HG03520 (cell line): ENCODE results near the gene MBL2.

ENCODE experiments used
- ATAC-seq: cut with Tn5 transposase; IDR thresholded peaks from one replicate; pipeline ENCODE4 v1.9.1; 2021; ENCODE audit warnings: mild to moderate bottlenecking, moderate library complexity; ENCODE audit not compliant: unreplicated experiment

The MBL2 gene

DNA sequence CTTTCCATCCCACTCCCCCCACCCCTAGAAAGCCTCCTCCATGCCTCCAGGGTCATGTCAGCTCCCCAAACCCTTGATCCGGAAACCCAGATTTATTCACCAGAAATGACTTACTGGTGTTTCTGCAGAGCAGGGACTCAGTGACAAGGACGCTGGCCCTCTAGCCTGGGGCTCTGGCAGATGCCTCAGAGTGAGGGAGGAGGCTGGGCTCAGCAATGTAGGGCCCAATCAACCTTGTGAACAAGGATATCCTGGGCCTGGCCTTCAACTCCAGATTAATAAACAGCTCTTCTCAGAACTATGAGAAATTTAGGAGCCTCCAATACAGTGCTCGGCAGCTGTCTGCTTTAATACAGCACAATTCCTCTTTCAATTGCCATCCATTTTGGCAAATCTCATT is at the start of gene MBL2:
Gene MBL2, minus strand, starts transcription at position 162 of the 400 bp plus-strand sequence. CDS start 1,149 bp downstream, outside the sequence.
- no peak for ATAC-seq

DNA sequence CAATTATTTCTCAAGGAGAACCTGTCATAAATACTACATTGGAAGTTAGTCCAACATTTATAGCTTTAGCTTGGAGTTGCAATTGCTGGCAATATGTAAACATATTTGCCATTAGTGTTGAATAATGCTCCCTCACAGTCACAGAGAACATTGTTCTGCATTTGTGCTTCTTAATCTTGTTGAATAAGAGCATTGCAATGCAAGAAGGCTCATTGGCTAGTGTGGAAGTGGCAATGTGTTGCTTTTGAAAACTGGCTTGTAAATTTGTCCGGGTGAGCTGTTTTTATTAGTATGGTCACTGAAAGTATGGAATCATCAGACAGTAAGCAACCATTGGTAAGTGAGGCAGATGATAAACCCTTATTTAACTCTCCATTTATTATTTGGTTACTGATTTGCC is 47.7 kb upstream of the MBL2 start:
- ATAC-seq: no peak

DNA sequence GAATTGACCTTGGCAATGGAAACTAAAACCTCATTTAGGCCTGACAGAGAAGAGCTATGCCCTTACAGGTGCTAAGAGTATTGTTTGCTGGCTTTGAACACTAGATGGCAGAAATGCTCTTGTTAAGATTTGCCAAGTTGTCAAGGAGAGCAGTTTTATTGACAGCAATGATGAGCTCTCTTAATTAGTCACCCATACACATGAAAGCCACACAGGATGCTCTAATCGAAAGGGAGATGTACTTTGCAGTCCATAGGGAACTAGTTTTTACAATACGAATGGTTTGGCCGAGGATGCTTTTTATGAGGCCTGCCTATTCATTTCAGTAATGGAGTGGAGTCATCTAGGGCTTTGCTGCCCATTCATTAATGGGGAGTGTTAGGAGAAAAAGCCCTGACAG is 45.4 kb upstream of the MBL2 start:
- ATAC-seq: peak; percentile 95

DNA sequence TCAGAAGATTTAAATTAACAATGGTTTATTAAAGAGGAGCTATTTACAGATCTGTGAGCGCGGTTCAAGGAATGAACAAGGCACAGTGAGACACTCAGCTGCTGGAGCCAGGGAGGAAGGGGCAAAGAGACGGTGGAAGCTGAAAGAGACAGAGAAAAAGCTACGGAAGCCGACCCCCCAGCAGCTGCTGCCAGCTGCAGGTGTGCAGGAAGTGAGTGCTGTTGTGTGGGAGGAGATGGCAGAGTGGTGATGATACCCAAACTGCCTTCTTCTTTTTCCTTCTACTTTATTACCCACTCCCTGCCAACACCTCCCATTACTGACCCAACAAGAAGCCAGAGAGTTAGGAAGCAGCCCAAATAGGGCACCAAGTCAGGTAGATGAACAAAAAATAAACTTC is 41.9 kb upstream of the MBL2 start:
- no peak for ATAC-seq

DNA sequence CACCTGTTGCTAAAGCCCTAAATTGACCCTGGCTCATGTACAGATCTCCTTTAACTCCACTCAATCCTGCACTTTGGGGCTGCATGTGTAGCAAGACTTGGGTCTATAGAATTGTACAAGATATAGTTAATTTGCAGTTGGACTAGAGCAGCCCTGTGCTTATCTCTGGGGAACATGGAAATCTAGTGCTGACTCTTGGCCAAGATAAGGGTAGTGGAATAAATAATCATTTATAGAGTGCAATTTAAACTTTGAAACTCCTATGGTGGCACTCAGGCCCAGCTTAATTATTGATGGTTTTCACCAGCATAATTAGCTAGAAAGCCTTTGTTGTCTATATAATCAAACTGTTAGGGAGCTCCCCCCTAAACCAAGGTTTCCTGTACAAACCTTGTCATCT is 39.2 kb upstream of the MBL2 start:
- ATAC-seq: no peak

DNA sequence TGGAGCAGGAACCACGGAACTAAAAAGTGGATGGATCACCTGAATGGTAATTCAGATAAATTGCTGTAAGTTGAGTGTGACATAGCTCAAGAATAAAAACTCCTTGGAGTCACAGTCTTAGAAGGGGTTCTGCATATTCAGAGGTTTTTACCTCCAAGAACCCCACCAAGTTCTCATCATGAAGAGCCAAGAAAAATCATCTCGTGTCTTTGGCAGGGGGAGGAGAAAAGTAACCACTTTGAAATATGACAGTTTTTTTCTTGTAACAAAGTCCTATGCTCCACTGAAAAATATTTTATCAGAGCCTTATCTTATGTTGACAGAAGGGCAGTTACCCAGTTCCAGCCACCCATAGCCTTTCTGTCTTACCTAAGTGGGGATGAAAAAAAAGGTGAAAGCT is 38.2 kb upstream of the MBL2 start:
- no peak for ATAC-seq

DNA sequence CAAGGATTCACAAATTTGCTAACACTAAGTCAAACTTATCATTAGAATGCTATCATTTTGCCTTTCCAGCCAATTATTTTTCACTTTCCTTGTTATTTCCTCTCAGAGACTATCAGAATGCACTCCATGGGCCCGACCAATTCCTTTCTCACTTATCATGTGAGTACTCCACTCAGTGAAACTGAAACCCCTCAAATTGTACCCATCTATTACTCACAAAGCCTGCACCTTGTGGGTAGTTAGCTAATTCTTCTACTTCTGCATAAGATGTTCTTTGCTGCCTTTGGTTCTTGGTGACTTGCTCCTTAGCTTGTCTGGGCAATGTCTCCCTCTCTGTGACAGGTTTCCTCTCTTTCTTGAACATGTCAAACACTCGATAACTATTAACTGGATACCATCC is 35.2 kb upstream of the MBL2 start:
- ATAC-seq: no peak

DNA sequence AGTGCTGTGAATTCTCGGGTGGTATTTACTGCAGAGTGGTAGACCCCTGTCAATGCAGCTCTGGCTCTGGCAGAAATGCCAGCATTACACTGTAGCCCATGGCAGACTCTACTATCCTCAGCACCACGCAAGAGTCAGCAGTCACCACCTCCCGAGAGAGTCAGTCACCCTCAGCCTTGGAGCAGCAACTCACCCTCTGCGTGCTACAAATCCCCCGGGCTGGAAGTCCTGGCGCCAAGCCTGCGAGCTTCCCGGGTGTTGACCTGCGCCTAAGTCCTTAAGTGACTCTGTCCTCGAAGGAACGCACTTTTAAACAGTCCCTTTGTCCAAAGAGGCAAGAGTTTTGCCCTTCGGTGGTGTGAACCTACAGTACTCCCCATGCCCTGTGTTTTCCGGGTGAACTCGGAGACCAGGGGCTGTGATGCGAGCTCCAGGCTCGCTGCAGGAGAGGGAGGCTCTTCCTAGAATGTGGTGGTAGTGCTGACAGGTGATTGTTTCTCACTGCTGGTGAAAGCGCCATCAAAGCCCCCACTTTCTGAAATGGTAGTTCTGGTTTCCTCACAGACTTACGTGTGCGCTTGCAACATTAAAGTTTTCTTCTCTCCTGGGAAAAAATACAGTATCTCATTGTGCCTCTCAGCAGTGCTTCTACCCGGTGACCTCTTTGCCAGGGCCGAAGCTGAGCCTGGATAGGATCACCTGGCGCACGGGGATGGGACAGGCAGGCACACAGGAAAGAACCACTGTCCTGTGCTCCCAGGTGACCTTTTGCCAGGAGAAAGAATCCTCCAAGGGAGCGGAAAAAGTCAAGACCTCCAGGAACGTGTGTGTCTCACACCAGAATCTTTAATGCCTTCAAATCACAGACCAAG is 33.1 kb upstream of the MBL2 start:
- ATAC-seq: no peak

DNA sequence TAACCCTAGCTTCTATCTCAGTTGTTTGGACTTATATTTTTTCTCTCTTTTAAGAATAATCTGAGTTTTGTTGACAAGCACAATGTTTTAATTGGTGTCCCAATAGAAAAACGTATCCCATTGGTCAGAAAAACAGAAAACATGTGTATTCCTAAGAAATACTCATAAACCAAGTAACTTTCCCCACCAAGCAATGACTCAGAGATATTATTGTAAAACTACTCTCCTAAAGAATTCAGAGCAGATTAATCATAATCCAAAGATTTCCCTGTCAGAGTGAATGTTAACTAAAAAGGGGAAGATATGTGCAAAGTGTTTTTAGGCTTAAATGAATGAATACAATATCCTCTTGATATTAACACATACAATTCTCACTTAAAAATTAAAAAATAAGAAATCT is 29.4 kb upstream of the MBL2 start:
- no peak for ATAC-seq

DNA sequence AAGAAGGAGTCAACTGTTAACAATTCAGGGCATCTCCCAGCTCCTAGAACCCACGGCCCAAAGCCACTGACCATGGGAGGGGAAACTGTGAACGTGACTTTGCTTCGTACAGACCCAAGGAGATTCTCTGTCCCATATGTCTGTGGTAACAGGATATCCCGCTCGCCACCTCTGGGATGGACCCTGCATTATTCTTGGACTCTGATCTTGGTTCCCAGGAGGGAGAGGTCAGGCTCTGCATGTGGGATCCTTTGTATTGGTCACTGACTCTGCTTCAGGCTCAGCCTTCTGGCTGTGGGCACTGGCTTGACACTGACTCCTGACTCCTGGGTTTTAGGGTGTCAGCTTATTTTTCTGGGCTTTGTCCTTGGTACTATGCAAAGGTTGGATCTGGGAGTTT is 13.5 kb upstream of the MBL2 start:
- ATAC-seq: no peak

DNA sequence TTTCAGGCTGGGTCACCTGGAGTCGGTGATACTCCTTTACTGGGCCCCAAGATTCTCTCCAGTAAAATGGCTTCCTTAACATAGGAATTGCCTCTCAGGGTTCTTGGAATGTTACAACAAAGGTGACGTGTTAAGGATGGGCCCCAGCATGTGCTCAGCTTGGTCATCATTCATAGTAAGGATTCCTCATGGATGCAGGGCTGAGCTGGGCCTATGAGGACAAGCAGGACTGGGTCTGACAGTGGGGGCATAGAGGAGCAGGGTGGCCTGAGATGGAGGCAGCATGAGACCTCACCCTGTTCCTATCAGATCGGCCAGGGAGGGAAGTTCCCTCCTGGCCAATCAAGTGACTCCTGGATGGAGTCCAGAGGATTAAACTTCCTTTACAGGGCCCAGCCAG is 12.8 kb upstream of the MBL2 start:
- no peak for ATAC-seq

DNA sequence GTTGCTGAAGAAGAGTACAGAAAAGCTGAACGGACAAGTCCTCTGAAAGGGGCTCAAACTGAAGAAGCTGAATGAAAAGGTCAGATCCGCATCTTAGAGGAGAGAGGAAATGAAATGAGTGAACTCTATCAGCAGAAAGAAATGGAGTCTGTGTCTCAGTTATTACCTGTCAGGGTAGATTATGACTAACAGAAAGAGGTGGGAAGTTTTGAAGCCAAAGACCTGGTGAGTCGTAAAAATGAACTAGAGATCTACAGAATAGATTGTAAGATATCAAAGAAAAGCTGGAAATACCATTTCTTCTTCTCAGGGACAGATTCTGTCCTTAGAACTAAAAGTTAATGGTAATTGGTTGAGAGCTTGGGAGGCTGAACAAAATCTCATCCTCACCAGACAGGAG is 11.1 kb upstream of the MBL2 start:
- no peak for ATAC-seq

DNA sequence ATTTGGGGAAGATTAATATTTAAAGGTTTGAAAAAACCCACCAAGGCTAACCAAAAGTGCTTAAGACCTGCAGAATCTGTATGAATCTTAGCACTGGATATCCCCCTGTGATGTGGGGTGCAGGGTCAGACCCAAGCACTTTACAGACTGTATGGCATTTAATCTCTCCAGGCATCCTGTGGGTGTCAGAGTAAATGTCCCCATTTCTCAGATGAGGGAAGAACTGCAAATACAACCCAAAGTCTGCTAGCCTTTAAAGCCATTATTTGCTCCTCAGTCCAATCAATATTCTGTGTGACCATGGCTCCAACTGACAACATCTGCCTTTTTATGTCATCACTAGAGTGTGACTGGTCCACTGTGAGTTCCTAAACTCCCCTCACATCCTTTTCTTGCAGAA is 10.0 kb upstream of the MBL2 start:
- no peak for ATAC-seq

DNA sequence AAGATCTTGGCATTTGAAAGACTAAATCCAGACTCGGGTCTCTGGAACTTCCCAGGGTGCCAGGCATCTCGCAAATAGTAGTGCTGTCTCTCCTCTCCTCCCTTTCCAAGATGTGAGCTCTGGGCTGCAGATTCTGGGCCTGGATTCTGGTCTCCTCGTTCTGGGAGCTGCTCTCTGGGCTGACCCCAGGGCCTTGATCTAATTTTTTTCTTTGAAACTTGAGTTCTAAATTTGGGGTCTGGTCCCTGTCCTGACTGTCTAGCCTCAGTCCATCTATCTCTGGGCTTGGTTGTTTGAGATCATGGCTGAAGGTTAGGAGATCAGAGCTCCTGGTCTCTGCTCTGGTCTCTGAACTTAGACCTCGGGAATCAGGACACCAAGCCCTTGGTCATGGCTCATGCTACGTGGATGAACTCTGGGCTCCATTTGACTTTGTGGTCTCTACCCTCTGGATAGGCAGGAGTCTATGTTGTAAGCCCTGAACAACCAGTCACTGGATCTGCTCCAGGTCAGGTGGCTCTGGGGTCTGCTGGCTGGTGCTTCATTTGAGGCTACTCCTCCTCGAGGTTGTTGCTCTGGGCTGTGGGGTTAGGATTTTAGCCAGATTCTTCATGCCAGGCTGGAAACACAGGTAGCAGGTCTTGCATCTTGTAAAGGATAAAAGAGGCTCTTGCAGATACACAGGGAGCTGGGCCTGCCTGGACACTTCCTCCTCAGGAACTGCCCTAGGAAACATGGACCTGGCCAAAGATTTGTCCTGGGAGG is 8.0 kb upstream of the MBL2 start:
- ATAC-seq: no peak

DNA sequence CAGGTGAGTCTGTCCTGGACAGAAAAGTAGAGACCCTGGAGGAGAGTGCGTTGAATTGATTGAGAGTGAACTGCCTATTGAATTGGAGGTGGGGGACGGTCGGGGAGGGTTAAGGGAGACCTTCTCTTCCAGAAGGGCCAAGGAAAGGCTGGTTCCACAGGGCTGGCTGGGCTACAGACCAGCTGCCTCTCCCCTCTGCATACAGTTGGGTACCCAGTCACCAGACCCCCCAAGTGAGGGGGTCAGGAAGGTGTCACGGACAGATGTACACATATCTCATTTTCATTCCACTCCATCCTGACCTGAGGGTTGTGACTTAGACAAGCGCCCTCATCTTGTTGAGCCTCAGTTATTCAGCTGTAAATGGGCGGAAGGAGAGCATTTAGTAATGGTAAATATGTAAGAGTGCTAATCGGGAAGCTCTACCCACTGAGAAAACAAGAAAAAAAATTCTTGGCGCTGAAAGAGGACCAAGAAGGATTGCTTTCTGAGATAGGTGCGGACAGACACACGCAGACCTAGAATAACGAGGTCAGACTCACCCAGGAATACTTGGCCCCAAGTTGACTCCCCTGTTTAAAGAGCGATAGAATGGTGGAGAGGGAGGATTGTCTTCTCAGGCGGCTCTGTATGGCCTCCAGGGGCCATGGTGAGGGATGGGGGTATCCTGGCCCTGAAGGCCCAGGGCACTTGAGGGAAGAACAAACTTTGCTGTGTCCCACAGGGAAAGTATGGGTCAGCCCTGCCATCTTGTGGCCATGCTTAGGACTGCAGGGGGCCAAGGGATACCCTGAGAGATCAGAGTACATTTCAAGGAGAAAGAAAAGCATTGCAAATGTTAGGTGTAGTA is 7.2 kb upstream of the MBL2 start:
- peak; percentile 94 for ATAC-seq

DNA sequence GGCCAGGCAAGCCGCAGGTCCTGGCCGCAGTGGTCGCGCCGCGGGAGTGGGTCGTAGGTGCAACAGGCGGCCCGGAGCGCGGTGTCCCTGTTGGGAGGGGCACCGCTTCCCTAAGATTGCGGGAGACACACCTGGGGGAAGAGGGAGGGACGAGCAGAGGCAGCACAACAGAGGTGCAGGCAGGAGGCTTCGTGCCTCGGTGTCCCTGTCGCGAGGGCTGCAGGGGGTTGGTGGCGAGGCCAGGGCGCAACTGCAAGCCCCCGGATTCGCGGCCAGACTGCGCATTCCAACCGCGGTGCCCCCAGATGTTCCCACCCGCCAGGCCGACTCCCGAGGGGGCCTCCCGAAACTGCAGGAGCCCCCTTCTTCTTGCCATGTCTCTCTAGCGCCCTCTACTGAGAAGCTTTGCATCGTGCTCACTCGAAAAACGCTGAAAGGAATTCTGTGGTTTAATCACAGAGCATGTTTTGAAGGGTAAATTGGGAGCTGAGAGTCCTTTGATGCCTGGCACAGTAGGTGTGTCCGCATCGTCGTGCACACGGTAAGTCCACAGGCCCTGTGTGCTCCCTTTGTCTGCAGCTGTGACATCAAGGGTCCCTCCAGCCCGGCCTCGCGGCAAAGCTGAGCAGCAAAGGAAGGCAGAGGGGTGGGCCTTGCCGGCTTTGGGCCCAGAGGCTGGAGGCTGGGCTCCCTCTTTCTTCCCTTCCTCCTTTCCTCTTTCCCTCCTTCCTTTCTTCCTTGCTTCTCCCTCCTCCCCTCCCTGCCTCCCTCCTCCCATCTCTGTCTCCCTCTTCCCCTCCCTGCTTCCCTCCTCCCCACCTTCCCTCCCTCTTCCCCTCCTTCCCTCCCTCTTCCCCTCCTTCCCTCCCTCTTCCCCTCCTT is 6.2 kb upstream of the MBL2 start:
- ATAC-seq: no peak

DNA sequence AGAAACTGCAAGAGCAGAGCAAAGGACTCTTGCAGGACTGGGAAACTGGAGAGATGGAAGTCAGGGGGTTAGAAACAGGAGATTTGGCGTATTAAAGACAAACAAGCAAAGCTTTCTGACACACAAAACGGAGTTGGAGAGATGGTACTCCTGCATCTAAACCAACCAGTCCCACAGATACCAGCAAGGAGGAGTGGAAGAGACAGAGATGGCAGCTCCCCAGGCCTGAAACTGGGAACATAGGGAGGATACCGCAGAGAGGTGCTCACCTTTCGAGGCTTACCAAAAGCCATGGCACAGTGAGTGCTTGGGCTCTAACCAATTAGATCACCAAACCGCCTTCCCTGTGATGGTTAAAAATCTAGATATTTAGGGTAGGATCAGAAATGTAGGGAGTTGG is 4.8 kb upstream of the MBL2 start:
- ATAC-seq: no peak

DNA sequence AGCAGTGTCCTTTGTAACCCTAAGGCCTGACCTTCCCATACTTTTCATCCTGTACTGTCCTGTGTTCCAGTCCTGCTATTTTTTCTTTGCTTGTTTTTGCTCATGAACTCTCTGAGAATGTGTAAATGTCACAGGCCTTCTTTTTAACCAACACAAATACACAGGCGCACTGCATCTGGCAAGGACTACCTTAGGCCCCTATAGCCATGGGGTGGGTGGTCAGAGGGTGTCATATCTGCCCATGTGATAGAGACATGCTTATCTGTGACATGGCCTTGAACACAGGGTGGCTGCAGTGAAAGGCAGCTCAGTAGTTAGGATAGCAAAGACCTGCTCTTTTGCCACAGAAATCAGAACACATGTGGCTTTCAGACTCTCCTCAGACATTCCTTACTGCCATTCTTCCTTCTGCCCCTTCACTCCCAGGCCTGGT is 3.9 kb upstream of the MBL2 start:
- ATAC-seq: no peak

DNA sequence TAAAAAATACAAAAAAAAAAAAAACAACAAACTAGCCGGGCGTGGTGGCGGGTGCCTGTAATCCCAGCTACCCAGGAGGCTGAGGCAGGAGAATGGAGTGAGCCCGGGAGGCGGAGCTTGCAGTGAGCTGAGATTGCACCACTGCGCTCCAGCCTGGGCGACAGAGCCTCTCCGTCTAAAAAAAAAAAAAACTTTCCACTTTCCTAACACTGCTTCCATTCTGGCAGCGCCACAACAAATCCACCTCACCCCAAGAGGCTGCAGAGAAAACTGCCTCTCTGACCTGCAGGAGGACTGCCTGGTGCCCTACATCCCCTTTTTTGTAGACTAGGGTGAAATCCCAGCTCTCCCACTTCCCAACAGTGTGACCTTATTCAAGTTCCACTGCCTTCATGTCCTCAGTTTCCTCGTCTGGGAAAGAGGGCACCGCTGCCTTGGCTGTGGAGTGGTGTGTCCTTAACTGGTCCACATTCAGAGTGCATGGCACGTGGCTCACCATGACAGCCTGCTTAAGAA is 2.6 kb upstream of the MBL2 start:
- no peak for ATAC-seq

DNA sequence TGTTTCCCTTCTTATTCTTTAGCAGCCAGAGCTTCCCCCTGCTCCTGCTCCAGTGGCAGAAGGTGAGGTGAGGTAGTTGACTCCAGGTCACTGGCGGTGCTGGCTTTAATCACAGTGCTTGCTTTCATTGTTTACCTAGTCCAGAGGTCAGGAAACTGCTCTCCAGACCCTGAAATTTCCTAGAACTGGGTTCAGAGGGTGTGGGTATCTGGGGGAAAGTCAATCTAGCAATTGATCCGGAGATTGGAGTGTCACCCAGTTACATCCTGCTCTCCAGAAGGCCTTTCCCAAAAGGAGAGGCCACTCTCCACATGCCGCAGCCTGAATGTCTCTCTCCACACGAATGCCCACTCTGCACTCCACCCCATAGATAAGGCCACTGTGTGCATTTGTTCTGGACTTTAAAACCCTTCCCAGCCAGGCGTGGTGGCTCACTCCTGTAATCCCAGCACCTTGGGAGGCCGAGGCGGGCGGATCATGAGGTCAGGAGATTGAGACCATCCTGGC is 2.1 kb upstream of the MBL2 start:
- no peak for ATAC-seq
